HG03342 (cell line): ENCODE data around the gene MXD4.

ENCODE experiments used
- ATAC-seq: cut with Tn5 transposase; IDR thresholded peaks from one replicate; pipeline ENCODE4 v1.9.1; 2021; ENCODE audit warnings: mild to moderate bottlenecking, moderate library complexity; ENCODE audit not compliant: unreplicated experiment

MXD4 gene

GRCh38 chr4:2265113-2266110 lies 3.5 kb upstream of the MXD4 start:
- no peak for ATAC-seq

DNA sequence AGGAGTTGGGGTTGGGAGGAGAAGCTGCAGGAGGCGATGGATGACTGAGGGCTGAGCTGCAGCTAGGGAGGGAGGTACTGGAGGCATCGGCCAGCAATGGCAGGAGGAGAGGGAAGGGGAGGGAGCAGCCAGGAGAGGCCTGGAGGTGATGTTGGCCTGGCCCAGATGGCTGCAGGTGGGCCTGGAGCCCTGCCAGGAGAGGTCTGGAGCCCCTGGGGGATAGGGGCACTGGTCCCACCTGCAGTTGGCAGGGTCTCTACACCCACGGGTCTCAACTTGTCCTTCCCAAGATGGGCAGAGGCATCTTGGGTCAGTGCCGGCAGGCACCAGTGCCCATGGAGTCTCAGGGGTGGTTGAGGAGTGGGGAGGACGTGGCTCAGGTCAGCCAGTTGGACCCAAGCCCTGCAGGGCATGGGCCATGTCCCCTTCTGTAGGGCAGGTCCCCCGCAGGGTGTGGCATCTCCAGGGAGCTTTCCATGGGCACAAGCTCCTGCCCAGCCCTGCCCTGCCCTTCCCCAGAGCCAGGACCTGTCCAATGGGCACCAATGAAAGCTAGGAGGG lies 2.7 kb upstream of the MXD4 start:
- ATAC-seq = no peak

DNA sequence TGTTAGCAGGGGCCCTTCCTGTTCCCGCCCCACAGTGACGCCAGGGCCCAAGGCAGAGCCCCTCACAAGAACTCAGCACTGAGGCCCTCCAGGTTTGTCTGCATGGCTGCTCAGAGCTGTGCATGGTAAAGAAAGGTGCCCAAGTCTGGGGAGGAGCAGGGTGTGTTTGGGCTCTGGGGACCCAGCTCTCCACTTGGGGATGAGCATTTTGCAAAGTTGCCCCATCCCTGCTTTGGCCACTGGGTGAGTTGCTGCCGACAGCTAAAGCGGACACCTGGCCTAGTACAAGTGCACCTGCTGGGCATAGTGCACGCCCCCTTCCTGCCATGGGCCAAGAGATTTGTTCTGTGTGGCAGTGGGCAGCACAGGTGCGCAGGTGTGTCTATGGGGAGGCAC lies 2.0 kb upstream of the MXD4 start:
- ATAC-seq = no peak

- ATAC-seq = no peak
Observed at GRCh38 chr4:2262944-2263250, 988 bp upstream of the MXD4 start.

- ATAC-seq = peak; percentile 91
Observed at GRCh38 chr4:2262145-2262943, 435 bp upstream of the MXD4 start.

DNA sequence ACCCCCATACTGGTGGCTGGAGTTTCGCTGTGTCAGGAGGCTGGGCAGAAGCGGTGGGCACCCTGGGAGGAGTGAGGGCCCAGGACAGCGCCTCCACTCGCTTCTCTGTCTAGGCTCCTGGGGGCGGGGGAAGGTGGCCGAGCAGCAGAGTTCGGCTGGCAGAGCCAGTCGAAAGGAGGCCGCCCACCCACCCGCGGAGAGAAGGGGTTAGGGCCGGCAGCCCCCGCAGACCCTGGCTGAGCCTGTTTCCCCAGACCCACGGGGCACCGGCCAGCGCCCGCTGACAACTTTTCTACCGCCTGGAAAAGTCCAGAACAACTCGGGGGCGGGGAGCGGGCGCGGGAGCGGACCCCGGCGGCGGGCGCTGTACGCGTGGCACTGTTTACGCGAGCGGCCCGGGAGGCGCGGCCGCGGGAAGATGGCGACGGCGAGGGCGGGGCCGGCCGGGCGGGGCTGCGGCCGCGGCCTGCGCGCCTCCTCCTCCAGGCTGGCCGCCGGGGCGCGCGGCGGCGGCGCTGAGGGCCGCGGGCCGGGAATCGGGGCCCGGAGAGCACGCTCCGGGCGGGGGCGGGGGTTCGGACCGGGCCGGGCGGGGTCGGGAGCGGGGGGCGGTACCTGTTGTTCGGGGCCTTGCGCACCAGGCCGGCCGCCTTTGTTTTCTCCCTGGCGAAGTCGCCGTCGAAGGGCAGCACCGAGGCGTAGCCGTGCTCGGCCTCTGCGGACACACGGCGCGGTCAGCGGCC lies 628 bp downstream of the MXD4 start:
- ATAC-seq = peak; percentile 23

GRCh38 chr4:2260344-2261109 lies 1.4 kb downstream of the MXD4 start:
- no peak for ATAC-seq

DNA sequence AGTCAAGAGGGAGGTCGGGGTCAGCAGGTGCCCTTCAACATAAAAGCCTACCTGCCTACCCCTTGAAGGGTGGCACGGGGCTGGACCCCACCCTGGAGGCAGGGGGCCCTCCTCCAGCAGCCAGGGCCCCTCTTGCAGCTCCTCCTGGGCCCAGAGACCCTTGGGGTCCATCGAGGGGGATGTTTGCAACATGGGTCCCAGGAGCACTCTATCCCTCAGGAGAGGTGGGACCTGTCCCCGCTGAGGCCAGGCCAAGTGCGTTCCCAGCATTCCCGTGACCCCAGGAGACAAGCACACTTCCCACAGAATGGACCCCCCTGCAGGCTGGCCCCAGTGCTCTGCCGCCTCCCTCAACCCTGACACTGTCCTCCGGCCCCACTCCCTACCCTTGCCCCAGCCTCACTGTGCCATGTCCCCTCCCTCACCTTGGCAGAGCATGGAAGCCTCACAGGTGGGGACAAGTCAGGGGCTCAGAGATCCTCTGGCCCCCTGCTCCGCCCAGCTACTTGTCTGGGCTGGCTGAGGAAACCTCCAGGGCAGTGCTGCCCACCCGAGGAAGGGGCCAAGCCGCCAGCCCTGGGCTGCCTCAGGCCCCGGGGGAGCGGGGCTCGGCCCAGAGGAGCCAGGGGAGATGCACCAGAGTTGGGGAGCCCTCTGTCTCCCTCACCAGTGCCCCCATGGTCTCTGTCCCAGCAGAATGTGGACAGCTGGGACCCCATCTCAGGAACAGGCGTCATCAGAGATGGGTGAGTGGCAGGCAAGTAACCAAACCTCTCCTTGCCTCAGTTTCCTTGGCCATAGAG lies 2.2 kb downstream of the MXD4 start:
- no peak for ATAC-seq

DNA sequence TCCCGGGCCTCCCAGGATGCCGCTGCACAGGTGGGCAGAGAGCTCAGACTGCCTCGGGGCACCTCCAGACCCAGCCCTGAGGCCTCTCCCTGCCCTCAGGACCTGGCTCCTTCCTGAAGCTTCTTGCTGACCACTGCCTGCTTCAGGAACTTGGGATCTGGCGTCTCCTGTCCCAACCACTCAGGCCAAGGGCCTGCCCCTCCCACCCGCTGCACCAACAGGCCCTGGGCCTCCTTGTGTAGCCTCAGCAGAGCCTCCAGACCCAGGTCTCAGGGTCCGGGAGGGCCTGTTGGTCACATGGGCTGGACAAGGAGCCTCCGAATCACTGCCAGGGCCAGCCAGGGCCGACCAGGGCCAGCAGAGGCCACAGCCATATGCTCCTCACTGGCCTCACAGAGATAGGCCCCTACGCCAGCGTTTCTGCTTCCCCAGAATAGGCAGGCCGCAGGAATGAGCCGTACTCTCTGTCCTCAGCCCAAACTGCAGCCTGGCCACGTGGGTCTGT lies 2.8 kb downstream of the MXD4 start:
- no peak for ATAC-seq

DNA sequence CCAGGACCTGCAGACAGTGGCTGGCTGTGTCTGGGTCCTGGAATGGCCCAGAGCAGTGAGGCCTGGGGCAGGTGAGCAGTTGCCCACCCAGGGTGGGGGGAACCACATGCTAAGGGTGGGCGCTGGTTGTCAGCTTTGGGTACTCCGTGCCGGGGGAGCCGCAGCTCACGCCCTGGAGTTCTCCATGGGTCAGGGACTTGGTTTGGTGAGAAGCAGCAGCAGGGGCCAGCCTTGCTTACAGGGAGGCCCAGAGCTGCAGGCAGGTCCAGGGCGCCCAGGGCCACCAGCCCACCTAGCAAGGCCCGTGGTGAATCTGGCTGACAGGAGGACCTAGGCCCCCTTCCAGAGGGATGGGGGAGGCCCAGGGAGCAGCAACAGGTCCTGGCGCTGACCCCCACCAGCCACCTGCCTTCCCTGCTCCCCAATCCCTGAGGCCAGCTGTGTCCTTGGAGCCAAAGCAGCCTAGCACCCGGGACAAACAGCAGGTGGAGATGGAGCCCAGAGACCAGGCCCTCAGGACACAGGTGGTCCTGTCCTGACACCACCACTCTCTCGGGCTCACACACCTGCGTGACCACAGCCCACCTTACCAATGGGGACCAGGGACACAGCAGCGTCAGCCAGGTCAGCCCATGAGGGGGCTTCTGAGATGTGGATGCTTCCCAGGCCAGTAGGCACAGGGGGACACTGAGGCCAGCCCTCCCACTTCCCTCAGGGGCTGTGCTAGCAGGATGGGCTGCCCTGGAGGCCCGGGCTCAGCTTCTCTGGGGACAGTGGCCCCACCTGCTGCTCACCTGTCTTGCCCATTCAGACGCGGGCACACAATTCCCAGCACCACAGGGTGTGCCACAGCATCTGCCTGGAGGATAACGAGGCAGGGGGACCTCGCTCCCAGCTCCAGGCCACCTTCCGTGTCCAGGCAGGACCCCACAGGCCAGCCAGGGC lies 3.5 kb downstream of the MXD4 start:
- ATAC-seq = no peak

- ATAC-seq = no peak
Observed at GRCh38 chr4:2257361-2258081, 4.4 kb downstream of the MXD4 start.

- no peak for ATAC-seq
Observed at GRCh38 chr4:2256781-2257191, 5.1 kb downstream of the MXD4 start.

DNA sequence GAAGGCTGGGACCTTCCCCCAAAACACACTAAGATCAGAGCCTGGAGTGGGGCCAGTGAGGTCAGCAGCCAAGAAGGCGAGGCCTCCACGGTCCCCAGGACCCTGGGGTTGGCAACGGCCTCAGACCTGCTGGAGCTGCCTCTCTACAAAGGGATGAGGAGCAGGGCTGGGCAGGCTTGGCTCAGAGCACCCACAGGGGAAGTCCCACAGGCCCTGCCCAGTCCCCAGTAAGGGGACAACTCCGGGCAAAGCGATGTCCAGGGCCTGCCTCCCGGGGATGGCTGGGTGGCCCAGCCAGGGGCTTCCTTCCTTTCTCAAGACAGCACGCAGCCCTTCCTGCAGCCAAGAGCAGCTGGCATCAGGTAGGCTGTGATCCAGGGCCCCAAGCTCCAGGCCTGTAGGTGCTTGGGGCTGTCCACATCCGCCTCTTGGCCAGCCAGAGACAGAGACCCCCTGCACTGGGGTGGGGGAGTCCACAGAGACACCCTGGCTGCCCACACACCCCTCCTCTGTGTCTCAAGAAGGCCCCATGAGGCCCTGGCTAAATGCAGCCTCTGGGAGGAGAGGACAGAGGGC lies 5.7 kb downstream of the MXD4 start:
- no peak for ATAC-seq

GRCh38 chr4:2255501-2256155 lies 6.3 kb downstream of the MXD4 start:
- no peak for ATAC-seq

- ATAC-seq = no peak
Observed at GRCh38 chr4:2254665-2255500, 7.0 kb downstream of the MXD4 start.
